Measurements from ENCODE around the gene CA11. TPM values are rescaled to one million over a fixed set of nuclear protein-coding genes. Genes with fewer than 3 reads are reported as not detected.

The CA11 gene
- polyA plus RNA-seq, 1 of the 3 experiments (the other 2 are of a cell fraction), result 13.1 TPM

DNA sequence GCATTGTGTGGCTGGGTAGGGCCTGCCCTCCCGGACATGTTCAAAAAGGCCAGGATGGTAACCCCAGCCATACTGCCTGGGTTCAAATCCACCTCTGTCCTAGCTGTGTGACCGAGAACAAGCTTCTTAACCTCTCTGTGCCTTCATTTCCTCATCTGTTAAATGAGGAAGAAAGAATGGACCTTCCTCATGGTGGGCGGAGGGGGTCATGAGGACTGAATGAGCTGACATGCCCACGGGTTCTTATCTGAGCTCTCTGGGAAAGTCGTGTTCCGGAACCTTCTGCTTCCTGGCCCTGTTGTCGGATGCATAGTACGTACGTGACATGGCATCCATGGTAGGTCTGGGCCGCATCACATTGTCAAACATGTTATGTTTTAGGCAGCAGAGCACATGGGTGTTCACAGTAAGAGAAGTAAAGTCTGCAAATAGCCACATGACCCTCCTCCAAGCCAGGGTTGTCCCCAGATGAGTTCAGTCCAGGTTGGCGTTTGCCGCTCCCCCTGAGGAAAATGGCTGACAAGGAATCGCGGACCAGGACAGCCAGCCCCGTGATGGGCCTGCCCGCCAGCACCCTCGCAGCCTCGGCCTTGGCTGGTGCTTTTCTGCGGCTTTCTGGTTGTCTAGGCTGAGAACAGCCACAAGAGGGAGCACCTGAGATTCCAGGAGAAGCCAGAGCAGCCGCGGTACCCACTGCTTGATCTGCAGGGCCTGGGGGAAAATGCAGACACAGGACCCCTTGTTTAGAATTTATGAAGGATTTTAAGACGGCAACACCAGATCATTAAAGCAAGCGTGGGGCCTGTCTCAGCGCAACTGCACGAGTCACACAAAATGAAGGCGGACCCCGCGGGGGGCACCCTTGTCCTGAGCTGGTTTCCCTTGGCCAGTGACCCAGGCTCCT, 29.2 kb upstream of the CA11 start:
- H3K9ac ChIP-seq, result no peak overlapping the region
- H3K4me3 ChIP-seq (ENCODE audit: low read depth in 2 of 2, low read length in 1 of 2), result no peak overlapping the region
- no peaks in the 10 kb centered on the region for H4K20me1 ChIP-seq (ENCODE audit: insufficient read depth)
- H3F3A ChIP-seq (replicated peaks; ENCODE audit: insufficient read depth), result no peaks in the 10 kb centered on the region
- H3K4me2 ChIP-seq, result no peak overlapping the region
- DNase-seq, result peak; percentile 96
- H3K27me3 ChIP-seq (ENCODE audit: insufficient read depth), result no peaks in the 10 kb centered on the region
- ChIA-PET POLR2A (interaction anchor here (1.0 to 2.1 kb wide), 3 partner anchors 29 to 64 kb away, joined by 3 to 7 read pairs (median 3); partner anchors contain the start of gene CA11), CTCF (interaction anchor here (0.6 to 3.7 kb wide), 35 partner anchors 9 to 296 kb away, joined by 3 to 35 read pairs (median 4); partner anchors contain the start of genes BAX, CA11, FUT2 and IZUMO1)
- H3K4me1 ChIP-seq (ENCODE audit: control insufficient read depth in 1 of 2, insufficient read depth in 2 of 2, low read depth in 1 of 2, low read length in 1 of 2), result peaks cover 0 to 8% of the 10 kb centered on the region in 2 experiments; a peak in 1 of 4 replicates
- H3K36me3 ChIP-seq (replicated peaks in 1 of 2; ENCODE audit: control insufficient read depth in 1 of 2, insufficient read depth in 2 of 2, low read length in 1 of 2), result no peaks in the 10 kb centered on the region
- no peaks in the 10 kb centered on the region for H3K79me2 ChIP-seq (ENCODE audit: insufficient read depth)
- peak overlapping the region in 1 of 2 experiments; percentile 1; a peak in 1 of 4 replicates for H3K27ac ChIP-seq (ENCODE audit: low read depth in 2 of 2, low read length in 1 of 2)
- H3K9me2 ChIP-seq, result no peaks in the 10 kb centered on the region
- peak overlapping the region; percentile 79; the same call in 1 of the 2 replicates for H2AFZ ChIP-seq (ENCODE audit: low read depth)
- WGBS (ENCODE audit: low lambda C conversion rate), result 67% methylated on average over 19 of the region's 28 CpGs
- no peaks in the 10 kb centered on the region for H3K9me3 ChIP-seq
- TF ChIP-seq NRF1 (IDR thresholded peaks at IDR 0.05; ENCODE audit: low read depth, low read length), result no peak
- no peak for TF ChIP-seq GATA2 (CRISPR knock-in tag; IDR thresholded peaks at IDR 0.05)
- TF ChIP-seq, protein P1, sequence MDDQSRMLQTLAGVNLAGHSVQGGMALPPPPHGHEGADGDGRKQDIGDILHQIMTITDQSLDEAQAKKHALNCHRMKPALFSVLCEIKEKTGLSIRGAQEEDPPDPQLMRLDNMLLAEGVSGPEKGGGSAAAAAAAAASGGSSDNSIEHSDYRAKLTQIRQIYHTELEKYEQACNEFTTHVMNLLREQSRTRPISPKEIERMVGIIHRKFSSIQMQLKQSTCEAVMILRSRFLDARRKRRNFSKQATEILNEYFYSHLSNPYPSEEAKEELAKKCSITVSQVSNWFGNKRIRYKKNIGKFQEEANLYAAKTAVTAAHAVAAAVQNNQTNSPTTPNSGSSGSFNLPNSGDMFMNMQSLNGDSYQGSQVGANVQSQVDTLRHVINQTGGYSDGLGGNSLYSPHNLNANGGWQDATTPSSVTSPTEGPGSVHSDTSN (IDR thresholded peaks at IDR 0.05), result no peak
- TF ChIP-seq, protein P2, sequence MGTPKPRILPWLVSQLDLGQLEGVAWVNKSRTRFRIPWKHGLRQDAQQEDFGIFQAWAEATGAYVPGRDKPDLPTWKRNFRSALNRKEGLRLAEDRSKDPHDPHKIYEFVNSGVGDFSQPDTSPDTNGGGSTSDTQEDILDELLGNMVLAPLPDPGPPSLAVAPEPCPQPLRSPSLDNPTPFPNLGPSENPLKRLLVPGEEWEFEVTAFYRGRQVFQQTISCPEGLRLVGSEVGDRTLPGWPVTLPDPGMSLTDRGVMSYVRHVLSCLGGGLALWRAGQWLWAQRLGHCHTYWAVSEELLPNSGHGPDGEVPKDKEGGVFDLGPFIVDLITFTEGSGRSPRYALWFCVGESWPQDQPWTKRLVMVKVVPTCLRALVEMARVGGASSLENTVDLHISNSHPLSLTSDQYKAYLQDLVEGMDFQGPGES (IDR thresholded peaks at IDR 0.05; ENCODE audit: low read depth, low read length), result no peak
- TF ChIP-seq TCF12 (IDR thresholded peaks at IDR 0.05), result no peak
- no peak for TF ChIP-seq JUND (IDR thresholded peaks at IDR 0.05)
- peak; percentile 57 for TF ChIP-seq CHD2 (IDR thresholded peaks at IDR 0.05; ENCODE audit: low read length, partially characterized antibody)
- peak; percentile 60; the same call in 1 of the 2 replicates for TF ChIP-seq YY1 (IDR thresholded peaks at IDR 0.05; ENCODE audit: low read depth)
- TF ChIP-seq, protein P3, sequence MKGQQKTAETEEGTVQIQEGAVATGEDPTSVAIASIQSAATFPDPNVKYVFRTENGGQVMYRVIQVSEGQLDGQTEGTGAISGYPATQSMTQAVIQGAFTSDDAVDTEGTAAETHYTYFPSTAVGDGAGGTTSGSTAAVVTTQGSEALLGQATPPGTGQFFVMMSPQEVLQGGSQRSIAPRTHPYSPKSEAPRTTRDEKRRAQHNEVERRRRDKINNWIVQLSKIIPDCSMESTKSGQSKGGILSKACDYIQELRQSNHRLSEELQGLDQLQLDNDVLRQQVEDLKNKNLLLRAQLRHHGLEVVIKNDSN (IDR thresholded peaks at IDR 0.05; ENCODE audit: borderline replicate concordance, low read depth), result no peak
- TF ChIP-seq EP300 (IDR thresholded peaks at IDR 0.05; ENCODE audit: borderline replicate concordance in 1 of 2, low read depth in 1 of 2, low read length in 1 of 2), result no peak
- TF ChIP-seq, protein P4, sequence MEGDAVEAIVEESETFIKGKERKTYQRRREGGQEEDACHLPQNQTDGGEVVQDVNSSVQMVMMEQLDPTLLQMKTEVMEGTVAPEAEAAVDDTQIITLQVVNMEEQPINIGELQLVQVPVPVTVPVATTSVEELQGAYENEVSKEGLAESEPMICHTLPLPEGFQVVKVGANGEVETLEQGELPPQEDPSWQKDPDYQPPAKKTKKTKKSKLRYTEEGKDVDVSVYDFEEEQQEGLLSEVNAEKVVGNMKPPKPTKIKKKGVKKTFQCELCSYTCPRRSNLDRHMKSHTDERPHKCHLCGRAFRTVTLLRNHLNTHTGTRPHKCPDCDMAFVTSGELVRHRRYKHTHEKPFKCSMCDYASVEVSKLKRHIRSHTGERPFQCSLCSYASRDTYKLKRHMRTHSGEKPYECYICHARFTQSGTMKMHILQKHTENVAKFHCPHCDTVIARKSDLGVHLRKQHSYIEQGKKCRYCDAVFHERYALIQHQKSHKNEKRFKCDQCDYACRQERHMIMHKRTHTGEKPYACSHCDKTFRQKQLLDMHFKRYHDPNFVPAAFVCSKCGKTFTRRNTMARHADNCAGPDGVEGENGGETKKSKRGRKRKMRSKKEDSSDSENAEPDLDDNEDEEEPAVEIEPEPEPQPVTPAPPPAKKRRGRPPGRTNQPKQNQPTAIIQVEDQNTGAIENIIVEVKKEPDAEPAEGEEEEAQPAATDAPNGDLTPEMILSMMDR (IDR thresholded peaks at IDR 0.05), result peak; percentile 82
- no peak for TF ChIP-seq FOXM1 (IDR thresholded peaks at IDR 0.05; ENCODE audit: low read depth)
- no peak for TF ChIP-seq NFIC (IDR thresholded peaks at IDR 0.05; ENCODE audit: borderline replicate concordance)
- no peak for TF ChIP-seq SIN3A (IDR thresholded peaks at IDR 0.05; ENCODE audit: borderline replicate concordance, low read depth, low read length)
- peak; percentile 80 for TF ChIP-seq SMC3 (IDR thresholded peaks at IDR 0.05; ENCODE audit: low read depth, low read length)
- TF ChIP-seq, protein P5, sequence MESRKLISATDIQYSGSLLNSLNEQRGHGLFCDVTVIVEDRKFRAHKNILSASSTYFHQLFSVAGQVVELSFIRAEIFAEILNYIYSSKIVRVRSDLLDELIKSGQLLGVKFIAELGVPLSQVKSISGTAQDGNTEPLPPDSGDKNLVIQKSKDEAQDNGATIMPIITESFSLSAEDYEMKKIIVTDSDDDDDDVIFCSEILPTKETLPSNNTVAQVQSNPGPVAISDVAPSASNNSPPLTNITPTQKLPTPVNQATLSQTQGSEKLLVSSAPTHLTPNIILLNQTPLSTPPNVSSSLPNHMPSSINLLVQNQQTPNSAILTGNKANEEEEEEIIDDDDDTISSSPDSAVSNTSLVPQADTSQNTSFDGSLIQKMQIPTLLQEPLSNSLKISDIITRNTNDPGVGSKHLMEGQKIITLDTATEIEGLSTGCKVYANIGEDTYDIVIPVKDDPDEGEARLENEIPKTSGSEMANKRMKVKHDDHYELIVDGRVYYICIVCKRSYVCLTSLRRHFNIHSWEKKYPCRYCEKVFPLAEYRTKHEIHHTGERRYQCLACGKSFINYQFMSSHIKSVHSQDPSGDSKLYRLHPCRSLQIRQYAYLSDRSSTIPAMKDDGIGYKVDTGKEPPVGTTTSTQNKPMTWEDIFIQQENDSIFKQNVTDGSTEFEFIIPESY (IDR thresholded peaks at IDR 0.05; ENCODE audit: borderline replicate concordance, low read depth), result no peak
- no peak for TF ChIP-seq MEF2A (IDR thresholded peaks at IDR 0.05; ENCODE audit: borderline replicate concordance, low read depth)
- TF ChIP-seq FOSL2 (IDR thresholded peaks at IDR 0.05; ENCODE audit: borderline replicate concordance, low read depth), result no peak
- no peak for TF ChIP-seq RFX5 (IDR thresholded peaks at IDR 0.05; ENCODE audit: low read length)
- TF ChIP-seq TEAD4 (IDR thresholded peaks at IDR 0.05; ENCODE audit: borderline replicate concordance, insufficient read depth), result no peak
- TF ChIP-seq RAD21 (IDR thresholded peaks at IDR 0.05; ENCODE audit: low read length), result peak; percentile 79

All from SK-N-SH (cell line).